ENCODE measurements around the gene RNF4.

- TF ChIP-seq CTCF (conservative IDR thresholded peaks at IDR 0.05; ENCODE audit: low read depth, low read length) = no peak
- no peak for TF ChIP-seq EZH2 (IDR thresholded peaks at IDR 0.05; ENCODE audit: borderline replicate concordance, low read depth, low read length, poor library complexity, severe bottlenecking)
Observed at GRCh38 chr4:2459589-2460349, 9.1 kb upstream of the RNF4 start.
